Activated gamma-delta T cell (primary cell): ENCODE data around the gene KDM1B.
"Not testable (repeated sequence)": the region's sequence is repeated elsewhere in the genome, so short reads cannot be mapped to it uniquely, and the experiment has no call there.

Source experiments
- DNase-seq: peaks from one replicate; lab custom pipeline; 2025; lab: John Stamatoyannopoulos, UW

The KDM1B gene

DNA sequence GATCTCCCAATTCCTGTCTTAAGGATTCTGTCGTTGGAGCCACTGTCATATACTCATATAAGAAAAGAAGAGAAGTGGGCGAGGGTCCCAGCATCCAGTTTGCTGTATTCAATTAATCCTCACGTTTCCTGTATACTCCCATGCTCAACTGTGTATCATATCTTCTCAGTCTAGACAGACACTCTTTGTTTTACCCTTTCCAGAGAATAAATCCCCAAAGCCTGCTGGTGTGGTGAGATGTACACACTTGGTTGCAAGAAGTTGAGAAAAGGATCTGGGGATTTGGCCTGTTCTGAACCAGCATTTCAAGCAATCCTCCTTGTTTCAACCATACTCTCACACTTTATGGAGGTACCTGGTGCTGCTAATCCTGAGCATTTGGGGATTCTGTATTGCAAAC, 3.4 kb upstream of the KDM1B start:
- DNase-seq: no peak

DNA sequence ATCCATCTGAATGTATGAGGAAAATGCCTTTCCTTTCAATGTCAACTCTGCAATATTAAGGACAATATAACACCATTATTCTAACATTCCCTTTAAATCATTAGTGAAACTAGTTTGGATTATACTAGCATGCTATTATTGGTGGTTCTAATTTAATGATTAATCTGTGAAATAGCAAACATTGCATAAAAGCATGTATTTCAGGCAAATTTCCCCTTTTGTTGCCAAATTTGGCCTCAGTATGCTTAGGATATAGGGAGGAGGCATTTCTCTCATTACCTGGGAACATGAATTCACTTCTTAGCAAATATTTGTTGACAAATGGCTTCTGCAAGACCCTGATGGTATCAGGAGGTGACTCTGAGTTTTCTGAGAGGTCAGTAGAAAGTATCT, 1.9 kb upstream of the KDM1B start:
- no peak for DNase-seq

DNA sequence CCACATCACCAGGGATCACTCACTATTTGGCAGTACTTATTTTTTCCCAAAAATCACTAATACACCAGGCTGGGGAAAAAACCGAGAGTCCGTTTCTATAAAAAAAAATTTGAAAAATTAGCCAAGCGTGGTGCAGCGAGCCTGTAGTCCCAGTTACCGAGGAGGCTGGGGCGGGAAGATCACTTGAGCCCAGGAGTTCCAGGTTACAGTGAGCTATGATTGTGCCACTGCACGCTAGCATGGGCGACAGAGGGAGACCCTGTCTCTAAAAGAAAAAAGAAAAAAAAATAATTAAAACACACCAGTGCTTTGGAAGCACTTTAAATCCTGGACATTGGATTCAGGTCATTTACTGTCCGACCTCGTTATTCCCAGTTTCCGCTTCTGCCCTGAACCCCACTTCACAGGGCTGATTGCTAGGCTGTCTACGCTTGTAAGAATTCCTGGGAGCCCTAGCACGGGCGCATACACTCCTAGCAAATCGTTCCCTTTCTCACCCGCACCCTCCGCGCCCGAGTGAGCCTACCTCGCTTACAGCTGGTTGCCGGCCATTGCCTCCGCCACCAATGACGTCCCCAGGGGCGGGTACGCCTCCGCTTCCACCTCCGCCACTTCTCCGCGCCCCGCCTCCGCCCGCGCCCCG, 594 bp upstream of the KDM1B start, which contains the start of gene TPMT:
TPMT (minus strand) TSS at position 571 of the 643 bp plus-strand sequence. CDS start 5,950 bp downstream, outside the sequence.
- DNase-seq: no peak

DNA sequence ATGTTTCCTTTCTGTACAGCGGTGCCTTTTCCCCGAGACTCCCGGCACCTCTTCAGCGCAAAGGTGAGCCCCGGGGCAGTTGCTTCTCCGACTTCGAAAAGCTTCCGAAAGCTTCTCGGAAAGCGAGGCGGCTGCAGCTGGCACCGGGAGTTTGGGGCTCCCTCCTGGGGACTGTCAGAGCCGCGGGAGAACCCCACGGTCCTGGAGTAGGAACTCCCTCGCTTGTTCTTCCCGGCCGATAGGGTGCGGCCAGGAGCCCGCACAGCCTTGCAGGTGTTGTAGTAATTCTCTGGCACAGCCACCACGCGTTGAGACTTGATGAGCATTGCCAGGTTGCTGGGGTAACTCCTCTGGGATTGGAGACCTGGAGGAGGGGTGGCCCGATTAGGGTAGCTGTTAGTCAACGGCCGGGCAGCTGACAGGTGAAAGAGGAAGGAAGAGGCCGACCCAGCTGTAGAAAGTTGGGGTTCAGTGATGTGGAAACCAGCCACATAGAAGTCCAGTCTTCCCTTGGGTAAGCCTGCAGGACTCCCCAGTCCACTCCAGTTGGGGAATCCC, 721 bp downstream of the KDM1B start:
- peak; percentile 25 for DNase-seq

DNA sequence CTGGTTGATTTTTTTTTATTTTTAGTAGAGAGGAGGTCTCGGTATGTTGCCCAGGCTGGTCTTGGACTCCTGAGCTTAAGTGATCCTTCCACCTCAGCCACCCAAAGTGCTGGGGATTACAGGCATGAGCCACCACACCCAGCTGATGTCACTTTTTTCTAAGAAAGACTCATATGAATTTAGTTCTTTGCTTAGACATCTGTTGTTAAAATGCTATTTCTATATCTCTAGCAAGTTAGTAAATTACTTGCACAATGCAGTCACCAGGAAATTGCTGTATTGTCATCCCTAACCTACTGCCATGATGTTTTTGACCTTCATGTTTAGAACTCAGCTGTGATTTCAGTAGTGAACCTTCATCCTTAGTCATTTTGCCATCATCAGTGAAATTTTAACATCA, 5.7 kb downstream of the KDM1B start:
- no peak for DNase-seq

DNA sequence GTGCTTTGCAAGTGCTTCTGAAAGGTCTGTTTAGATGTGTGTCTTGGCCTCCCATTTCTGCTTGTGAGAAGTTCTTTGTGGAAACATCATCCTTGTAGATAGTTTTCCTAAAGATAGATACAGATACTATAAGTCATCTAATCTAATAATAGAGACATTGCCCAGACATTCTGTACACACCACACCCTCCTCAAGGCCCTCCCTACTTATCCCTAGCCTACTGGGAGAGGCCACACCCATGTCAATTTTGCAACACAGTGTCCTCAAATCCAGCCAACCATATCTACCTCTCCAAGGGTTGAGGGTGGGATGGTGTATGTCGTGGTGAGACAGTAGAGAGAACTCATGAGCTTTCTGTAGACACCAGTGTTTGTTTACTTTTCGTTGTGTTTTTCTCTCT, 6.2 kb downstream of the KDM1B start:
- DNase-seq: no peak

DNA sequence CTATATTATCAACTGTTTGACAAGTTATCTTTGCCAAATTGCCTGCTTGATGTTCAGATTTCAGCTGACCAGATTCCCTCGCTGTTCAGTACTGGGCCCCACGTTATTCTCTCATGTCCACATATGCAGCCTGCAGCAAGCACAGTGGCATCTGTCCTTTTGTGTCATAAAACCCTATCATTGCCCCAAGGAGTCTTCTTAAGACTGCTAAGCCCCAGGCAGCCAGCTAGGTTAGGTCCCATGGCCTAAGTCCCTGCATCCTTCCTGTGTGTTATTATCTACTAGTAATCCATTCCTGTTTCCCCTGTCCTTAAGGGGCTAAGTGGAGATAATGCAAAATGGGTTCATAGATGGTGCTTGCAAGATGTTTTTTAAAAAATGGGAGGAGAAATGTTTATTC, 7.2 kb downstream of the KDM1B start:
- DNase-seq: no peak

DNA sequence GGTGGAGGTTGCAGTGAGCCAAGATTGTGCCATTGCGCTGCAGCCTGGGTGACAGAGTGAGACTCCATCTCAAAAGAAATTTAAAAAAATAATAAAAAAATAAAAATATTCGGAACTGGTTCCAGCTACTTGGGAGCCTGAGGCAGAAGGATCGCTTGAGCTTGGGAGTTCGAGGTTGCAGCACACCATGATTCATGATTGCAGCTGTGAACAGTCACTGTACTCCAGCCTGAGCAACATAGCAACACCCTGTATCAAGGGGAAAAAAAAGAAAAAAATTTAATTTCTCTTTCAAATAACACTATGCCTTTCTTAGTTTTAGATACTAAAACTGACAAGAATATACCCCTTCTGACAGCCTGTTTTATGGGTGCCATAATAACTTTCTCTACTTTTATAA, 10.5 kb downstream of the KDM1B start:
- DNase-seq: no peak

DNA sequence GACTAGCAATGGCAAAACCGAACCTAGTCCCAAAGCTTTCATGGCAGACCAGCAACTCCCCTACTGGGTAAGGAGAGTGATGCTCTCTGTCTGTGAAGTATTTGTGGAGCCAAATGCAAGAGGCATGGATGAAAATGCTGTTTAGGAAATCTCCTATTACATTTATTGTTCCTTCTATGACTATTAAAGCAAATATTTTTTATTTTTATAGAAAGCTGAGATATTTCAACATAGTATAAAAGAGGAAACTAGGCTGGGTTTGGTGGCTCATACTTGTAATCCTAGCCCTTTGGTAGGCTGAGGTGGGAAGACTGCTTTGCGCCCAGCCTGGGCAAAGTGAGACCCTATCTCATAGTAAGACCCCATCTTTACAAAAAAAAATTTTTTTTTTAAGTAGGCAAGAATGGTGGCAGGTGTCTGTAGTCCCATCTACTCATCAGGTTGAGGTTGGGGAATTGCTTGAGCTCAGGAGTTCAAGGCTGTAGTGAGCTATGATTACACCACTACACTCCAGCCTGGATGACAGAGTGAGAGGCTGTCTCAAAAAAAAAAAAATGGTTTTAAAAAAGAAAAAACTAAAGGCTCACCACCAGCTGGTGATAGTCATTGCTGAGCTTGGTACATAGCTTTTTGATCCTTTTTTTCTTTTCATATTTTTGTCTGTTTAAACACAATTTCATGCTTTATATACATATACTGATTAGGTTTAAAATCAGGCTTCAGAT, 11.3 kb downstream of the KDM1B start:
- DNase-seq: no peak

DNA sequence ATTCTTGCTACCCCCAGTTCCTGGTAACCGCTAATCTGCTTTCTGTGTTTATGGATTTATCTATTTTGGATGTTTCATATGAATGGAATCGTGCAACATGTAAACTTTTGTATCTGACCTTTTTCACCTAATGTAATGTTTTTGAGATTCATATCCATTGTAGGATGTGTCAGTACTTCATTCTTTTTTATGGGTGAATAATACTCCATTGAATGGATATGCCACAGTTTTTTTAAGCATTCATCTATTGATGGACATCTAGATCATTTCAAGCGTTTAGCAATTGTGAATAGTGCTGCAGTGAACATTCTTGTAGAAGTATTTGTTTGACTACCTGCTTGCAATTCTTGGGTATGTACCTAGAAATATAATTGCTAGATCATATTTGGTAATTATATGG, 13.0 kb downstream of the KDM1B start:
- DNase-seq: no peak

DNA sequence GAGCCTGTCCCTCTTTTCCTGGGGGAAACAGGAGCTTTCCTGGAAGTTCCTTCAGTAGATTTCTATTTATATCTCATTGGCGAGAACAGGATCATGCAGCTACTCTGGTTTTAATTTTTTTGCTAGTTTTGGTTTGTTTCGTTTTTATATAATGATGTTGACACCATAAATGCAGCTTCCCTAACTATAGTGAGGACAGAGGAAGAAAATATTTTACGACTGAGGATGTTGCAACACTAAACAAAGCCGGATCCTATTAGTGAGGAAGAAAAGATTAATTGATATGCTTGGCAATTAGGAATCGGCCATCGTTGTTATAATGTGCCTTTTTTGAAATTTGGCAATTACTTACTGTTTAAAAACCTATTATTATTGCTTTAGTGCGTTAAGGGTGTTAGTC, 16.6 kb downstream of the KDM1B start:
- DNase-seq: no peak

DNA sequence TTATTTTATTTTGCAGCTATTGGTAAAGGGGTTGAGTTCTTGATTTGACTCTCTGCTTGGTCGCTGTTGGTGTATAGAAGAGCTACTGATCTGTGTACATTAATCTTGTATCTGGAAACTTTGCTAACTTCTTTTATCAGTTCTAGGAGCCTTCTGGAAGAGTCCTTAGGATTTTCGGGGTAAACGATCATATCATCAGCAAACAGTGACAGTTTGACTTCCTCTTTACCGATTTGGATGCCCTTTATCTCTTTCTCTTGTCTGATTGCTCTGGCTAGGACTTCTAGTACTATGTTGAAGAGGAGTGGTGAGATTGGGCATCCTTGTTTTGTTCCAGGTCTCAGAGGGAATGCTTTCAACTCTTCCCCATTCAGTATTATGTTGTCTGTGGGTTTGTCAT, 21.0 kb downstream of the KDM1B start:
- DNase-seq: not testable (repeated sequence)

DNA sequence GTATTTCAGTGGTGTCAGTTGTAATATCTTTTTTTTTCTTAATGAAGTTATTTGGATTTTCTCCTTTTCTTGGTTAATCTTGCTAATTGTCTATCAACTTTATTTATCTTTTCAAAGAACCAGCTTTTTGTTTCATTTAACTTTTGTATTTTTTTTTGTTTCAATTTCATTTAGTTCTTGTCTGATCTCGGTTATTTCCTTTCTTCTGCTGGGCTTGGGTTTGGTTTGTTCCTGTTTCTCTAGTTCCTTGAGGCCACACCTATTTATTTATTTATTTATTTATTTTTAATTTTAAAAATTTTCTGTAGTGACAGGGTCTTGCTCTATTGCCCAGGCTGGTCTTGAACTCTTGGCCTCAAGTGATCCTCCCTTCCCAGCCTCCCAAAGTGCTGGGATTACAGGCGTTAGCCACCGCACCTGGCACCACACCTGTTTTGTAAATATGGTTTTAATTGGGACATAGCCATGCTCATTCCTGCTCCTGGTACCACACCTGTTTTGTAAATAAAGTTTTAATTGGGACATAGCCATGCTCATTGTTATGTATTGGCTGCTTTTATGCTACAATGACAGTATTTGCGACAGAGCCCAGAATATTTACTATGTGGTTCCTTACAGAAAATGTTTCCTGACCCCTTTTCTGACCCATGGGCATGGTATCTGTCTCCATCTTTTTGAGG, 22.2 kb downstream of the KDM1B start:
- DNase-seq: no peak

DNA sequence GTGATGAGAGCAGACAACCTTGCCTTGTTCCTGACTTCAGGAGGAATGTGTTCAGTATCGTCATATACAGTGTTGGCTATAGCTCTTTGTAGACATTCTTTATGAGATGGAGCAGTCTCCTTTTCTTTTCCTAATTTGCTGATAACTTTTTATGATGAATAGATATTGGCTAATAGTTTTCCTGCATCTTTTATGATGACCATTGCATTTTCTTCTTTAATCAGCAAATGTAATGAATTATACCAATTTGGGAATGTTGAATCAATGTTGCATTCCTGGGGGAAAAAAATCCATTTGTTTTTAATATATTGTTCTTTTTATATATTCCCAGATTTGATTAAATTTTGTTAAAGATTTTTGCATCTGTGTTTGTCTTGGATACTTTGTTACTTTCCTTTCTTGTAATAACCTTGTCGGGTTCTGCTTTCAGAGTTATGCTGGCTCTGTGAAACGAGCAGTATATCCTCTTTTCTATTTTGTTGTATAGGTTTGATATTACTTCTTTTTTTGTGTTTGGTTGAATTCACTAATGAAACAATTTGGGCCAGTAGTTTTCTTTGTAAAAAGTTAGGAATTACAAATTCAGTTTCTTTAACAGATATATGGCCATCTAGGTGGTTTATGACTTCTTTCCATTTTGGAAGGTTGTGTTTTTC, 23.9 kb downstream of the KDM1B start:
- DNase-seq: no peak

DNA sequence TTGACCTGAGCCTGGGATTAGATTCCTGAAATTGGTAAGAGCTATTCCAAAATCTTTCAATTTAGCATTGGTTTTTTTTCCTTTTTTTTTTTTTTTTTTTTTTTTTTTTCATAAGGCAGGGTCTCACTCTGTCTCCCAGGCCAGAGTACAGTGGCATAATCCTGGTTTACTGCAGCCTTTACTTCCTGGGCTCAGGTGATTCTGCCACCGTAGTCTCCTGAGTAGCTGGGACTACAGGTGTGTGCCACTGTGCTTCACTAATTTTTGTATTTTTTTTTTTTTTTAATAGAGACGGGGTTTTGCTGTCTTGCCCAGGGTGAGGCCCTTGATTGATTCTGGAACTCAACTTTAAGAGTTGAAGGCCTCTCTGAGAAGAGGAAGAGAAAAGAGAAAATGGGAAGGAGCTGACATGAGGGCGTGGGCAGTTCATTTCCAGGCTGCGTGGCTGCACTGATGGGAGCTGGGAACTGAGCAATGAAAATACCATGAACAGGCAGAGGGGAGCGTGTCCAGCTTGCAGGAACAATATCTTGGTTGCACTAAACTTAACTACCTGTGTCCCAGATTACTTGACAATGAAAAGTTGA, 24.6 kb downstream of the KDM1B start:
- no peak for DNase-seq

DNA sequence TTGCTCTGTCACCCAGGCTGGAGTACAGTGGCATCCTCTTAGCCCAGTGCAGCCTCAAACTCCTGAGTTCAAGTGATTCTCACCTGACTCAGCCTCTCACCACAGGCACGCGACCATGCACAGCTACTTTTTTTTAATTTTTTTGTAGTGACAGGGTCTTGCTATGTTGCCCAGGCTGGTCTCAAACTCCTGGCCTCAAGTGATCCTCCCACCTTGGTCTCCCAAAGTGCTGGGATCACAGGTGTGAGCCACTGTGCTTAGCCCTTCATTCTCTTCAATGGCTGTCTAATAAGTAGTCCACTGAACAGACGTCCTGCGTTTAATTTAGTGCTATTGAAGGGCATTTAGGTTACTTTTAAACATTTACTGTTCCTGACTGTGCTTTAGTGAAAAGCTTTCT, 27.3 kb downstream of the KDM1B start:
- DNase-seq: no peak

DNA sequence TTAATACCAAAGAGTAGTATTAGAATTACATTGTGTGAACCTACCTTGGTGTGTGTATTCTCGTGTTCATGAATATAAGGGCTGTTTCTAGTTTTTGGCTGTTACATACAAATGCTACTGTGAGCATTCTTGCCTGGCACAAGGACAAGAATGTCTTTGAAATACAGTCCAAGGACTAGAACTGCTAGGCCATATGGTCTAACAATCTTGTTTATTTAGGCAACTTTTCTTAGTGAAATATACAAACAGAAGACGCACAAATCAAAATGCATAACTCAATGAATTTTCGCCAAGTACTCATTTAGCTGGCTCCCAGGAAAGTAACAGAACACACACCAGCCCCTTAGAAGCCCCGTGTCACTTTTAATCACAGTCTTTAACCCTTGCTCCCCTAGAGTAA, 28.5 kb downstream of the KDM1B start:
- no peak for DNase-seq

DNA sequence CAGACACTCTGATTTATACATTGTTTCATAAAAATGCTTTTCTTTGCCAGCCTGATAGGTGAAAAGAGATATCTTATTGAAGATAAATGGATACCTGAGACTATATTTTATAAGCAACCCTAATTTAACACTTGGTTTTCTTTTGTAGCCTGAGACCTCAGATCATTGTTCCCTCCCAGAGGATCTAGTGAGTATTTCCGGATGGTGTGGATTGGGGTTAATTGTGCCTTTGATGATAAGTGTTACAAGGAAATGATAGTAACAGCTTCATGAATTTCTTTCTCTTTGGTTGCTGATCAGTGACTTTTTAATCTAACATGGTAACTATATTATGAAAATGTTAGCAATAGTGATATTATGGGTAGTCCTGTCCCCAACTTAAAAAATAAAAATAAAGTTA, 30.4 kb downstream of the KDM1B start:
- no peak for DNase-seq

DNA sequence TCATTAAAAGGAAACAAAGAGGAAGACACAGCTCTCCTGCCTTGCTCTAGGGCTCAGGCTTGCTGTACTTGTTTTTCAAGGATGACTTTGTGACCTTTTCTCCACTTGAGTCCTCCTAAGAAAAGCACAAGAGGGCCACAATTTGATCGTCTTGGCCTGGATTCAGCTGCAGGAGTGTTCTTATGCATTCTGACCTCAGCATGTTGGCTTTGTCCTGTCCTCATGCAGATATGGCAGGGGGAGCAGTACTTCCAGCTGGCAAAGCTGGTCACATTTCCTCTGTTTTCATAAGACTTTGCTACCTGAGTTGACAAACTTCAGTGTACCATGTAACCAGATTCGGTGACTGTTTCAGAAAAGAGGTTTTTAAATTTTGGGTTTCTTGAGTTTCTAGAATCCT, 30.8 kb downstream of the KDM1B start:
- DNase-seq: no peak

DNA sequence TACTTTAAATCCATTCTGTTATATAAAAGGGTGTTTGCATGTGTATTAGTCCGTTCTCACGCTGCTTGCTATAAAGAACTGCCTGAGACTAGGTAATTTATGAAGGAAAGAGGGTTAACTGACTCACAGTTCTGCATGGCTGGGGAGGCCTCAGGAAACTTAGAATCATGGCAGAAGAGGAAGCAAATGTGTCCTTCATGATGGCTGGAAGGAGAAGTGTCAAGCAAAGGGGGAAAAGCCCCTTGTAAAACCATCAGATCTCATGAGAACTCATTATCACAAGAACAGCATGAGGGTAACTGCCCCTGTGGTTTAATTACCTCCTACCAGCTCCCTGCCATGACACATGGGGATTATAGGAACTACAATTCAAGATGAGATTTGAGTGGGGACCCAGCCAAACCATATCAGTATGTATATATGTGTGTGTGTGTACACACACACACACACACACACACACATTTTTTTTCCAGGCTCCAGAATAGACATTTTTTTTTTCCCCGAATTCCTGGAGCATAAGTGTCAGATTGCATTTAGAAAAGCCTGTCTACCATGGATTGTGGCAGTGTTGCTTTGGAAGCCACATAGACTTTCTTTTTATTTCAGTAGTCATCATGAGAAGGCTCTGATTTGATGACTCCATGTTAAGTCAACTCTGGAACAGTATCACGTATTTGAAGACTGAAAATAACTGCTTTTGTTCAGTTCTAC, 31.5 kb downstream of the KDM1B start:
- DNase-seq: no peak

DNA sequence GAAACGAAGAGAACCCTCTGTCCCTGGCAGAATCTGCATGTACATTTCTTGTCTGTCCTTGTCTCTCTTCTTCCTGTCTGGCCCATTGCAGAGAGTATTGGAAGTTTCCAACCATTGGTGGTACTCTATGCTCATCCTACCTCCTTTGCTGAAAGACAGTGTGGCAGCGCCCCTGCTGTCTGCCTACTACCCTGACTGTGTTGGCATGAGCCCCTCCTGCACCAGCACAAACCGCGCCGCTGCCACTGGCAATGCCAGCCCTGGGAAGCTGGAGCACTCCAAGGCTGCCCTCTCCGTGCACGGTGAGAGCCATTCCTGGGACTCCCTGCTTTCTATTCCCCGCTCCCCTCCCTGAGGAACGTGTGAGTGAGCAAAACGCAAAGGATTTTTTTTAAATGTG, 32.5 kb downstream of the KDM1B start:
- no peak for DNase-seq
